H9 (cell line): ENCODE results near the gene LY6G5C. TPM values are rescaled to one million over a fixed set of nuclear protein-coding genes. Genes with fewer than 3 reads are reported as not detected.

ENCODE experiments used
- DNase-seq: peaks from one replicate; pipeline ENCODE4 v3.0.0-alpha.2; 2017
- H2AFZ ChIP-seq: one replicate; pipeline ENCODE4 v1.6.1; 2013; ENCODE audit warnings: mild to moderate bottlenecking, low read length, control low read depth, moderate library complexity
- H2AK5ac ChIP-seq: 2 replicates; pipeline ENCODE4 v1.6.1; 2013; ENCODE audit warnings: low read length, control low read depth, mixed read lengths; ENCODE audit not compliant: insufficient read length
- H2BK120ac ChIP-seq: one replicate; pipeline ENCODE4 v1.6.1; 2013; ENCODE audit warnings: low read depth, mild to moderate bottlenecking, low read length, control low read depth, inconsistent platforms; ENCODE audit not compliant: poor library complexity, severe bottlenecking
- H2BK12ac ChIP-seq: 2 replicates; pipeline ENCODE4 v1.6.1; 2013; ENCODE audit warnings: low read length, control low read depth, mixed read lengths, low read depth; ENCODE audit not compliant: insufficient read length
- H2BK15ac ChIP-seq: 2 replicates; pipeline ENCODE4 v1.6.1; 2013; ENCODE audit warnings: low read depth, low read length, control low read depth
- H2BK20ac ChIP-seq: one replicate; pipeline ENCODE4 v1.6.1; 2013; ENCODE audit warnings: low read depth, mild to moderate bottlenecking, low read length, control low read depth, inconsistent platforms; ENCODE audit not compliant: poor library complexity, severe bottlenecking
- H2BK5ac ChIP-seq: 2 replicates; pipeline ENCODE4 v1.6.1; 2013; ENCODE audit warnings: low read length, control low read depth, mixed read lengths; ENCODE audit not compliant: insufficient read length
- H3K14ac ChIP-seq: 2 replicates; pipeline ENCODE4 v1.6.1; 2013; ENCODE audit warnings: low read length, control low read depth; ENCODE audit not compliant: insufficient read depth
- H3K18ac ChIP-seq: 2 replicates; pipeline ENCODE4 v1.6.1; 2013; ENCODE audit warnings: low read depth, mild to moderate bottlenecking, mixed read lengths, low read length, control low read depth; ENCODE audit not compliant: insufficient read length
- H3K23ac ChIP-seq: 2 replicates; pipeline ENCODE4 v1.6.1; 2013; ENCODE audit warnings: low read length, control low read depth, mixed read lengths, low read depth; ENCODE audit not compliant: insufficient read length
- H3K23me2 ChIP-seq: 2 replicates; pipeline ENCODE4 v1.6.1; 2013; ENCODE audit warnings: low read depth, mild to moderate bottlenecking, mixed read lengths, low read length, control low read depth; ENCODE audit not compliant: insufficient read length, poor library complexity, severe bottlenecking
- H3K27ac ChIP-seq: 2 replicates; pipeline ENCODE4 v1.5.1; 2013; ENCODE audit warnings: low read length, control low read depth, mixed read lengths, low read depth; ENCODE audit not compliant: insufficient read length
- H3K27me3 ChIP-seq: 2 replicates; pipeline ENCODE4 v1.6.1; 2013; ENCODE audit warnings: low read length, control low read depth, inconsistent platforms; ENCODE audit not compliant: insufficient read depth
- H3K4ac ChIP-seq: 2 replicates; pipeline ENCODE4 v1.6.1; 2013; ENCODE audit warnings: low read depth, mild to moderate bottlenecking, control low read depth, inconsistent platforms, low read length, moderate library complexity
- H3K4me1 ChIP-seq: 2 replicates; pipeline ENCODE4 v1.6.1; 2013; ENCODE audit warnings: low read length, control low read depth, inconsistent platforms; ENCODE audit not compliant: insufficient read depth
- H3K4me2 ChIP-seq: 2 replicates; pipeline ENCODE4 v1.6.1; 2013; ENCODE audit warnings: low read length, control low read depth, mixed read lengths; ENCODE audit not compliant: insufficient read length, insufficient read depth
- H3K56ac ChIP-seq: 2 replicates; pipeline ENCODE4 v1.6.1; 2013; ENCODE audit warnings: low read depth, mild to moderate bottlenecking, mixed read lengths, low read length, control low read depth; ENCODE audit not compliant: insufficient read length
- H3K79me1 ChIP-seq: 2 replicates; pipeline ENCODE4 v1.6.1; 2013; ENCODE audit warnings: low read depth, mild to moderate bottlenecking, moderate library complexity, low read length, control low read depth, inconsistent platforms; ENCODE audit not compliant: insufficient read depth, poor library complexity, severe bottlenecking
- H3K79me2 ChIP-seq: 2 replicates; pipeline ENCODE4 v1.6.1; 2013; ENCODE audit warnings: low read length, control low read depth, inconsistent platforms; ENCODE audit not compliant: insufficient read depth
- H3K9ac ChIP-seq: 2 replicates; pipeline ENCODE4 v1.6.1; 2013; ENCODE audit warnings: low read length, control low read depth, mixed read lengths; ENCODE audit not compliant: insufficient read length; ENCODE audit errors: extremely low read depth
- H3K9me3 ChIP-seq: one replicate; pipeline ENCODE4 v1.6.1; 2013; ENCODE audit warnings: low read depth, low read length, inconsistent platforms; ENCODE audit not compliant: control insufficient read depth
- H3T11ph ChIP-seq: one replicate; pipeline ENCODE4 v1.6.1; 2013; ENCODE audit warnings: mild to moderate bottlenecking, low read length, control low read depth, inconsistent platforms
- H4K20me1 ChIP-seq: one replicate; pipeline ENCODE4 v1.6.1; 2013; ENCODE audit not compliant: control insufficient read depth, insufficient read length, insufficient read depth
- H4K5ac ChIP-seq: 2 replicates; pipeline ENCODE4 v1.6.1; 2013; ENCODE audit warnings: low read depth, mild to moderate bottlenecking, mixed read lengths, low read length, control low read depth; ENCODE audit not compliant: insufficient read length
- H4K8ac ChIP-seq: replicated peaks from 2 replicates; pipeline ENCODE4 v1.6.1; 2013; ENCODE audit warnings: low read length, control low read depth, mixed read lengths, low read depth; ENCODE audit not compliant: insufficient read length
- H4K91ac ChIP-seq: 2 replicates; pipeline ENCODE4 v1.6.1; 2013; ENCODE audit warnings: low read depth, mild to moderate bottlenecking, moderate library complexity, mixed read lengths, low read length, control low read depth; ENCODE audit not compliant: insufficient read length
- H3K27ac Mint-ChIP-seq, 3 experiments: 2 replicates in 2 of 3; 3 replicates in 1 of 3; pipeline ENCODE4 v1.8.0; 2020 to 2021; ENCODE audit warnings: mixed read lengths in 3 of 3, mild to moderate bottlenecking in 1 of 3, moderate library complexity in 1 of 3
- H3K27me3 Mint-ChIP-seq: 2 replicates; pipeline ENCODE4 v1.8.0; 2021; ENCODE audit warnings: low read depth, mild to moderate bottlenecking, moderate library complexity, mixed read lengths
- H3K36me3 Mint-ChIP-seq, 3 experiments: 2 replicates in 2 of 3; 3 replicates in 1 of 3; pipeline ENCODE4 v1.8.0; 2020 to 2021; ENCODE audit warnings: low read depth in 3 of 3, mixed read lengths in 3 of 3; ENCODE audit not compliant: insufficient read depth in 1 of 3
- H3K4me1 Mint-ChIP-seq, 2 experiments: 2 replicates each; pipeline ENCODE4 v1.8.0; 2020; ENCODE audit warnings: mixed read lengths in 2 of 2
- H3K4me3 Mint-ChIP-seq, 2 experiments: 2 replicates in 1 of 2; 3 replicates in 1 of 2; pipeline ENCODE4 v1.8.0; 2020 to 2021; ENCODE audit warnings: mild to moderate bottlenecking in 2 of 2, mixed read lengths in 2 of 2, moderate library complexity in 1 of 2
- H3K9me3 Mint-ChIP-seq, 2 experiments: 2 replicates in 1 of 2; 3 replicates in 1 of 2; pipeline ENCODE4 v1.8.0; 2020; ENCODE audit warnings: mild to moderate bottlenecking in 2 of 2, mixed read lengths in 2 of 2, moderate library complexity in 1 of 2
- CTCF ChIP-seq: fragments of 200-600 bp; sonication (generic); conservative IDR thresholded peaks from 3 replicates; pipeline ENCODE4 v1.8.0; 2021; ENCODE audit warnings: antibody characterized with exemption, mild to moderate bottlenecking
- WGBS: extraction: QIAGEN DNeasy Blood & Tissue Kit; methylation state at CpG from one replicate; pipeline ENCODE4 v1.1.7; 2013; ENCODE audit warnings: missing lambda C conversion rate, low lambda C conversion rate, mixed read lengths; ENCODE audit not compliant: insufficient read length; ENCODE audit errors: extremely low coverage; 5-methylcytosine and 5-hydroxymethylcytosine counted together
- total RNA-seq: library from RNA; stranded (reverse); gene quantifications from 2 replicates; pipeline ENCODE4 v1.2.1, GENCODE V29; 2021

Gene LY6G5C
- total RNA-seq, 1 experiment from 2014 or later, result 2.2 TPM

GRCh38 chr6:31659649-31660380 is 21.1 kb downstream of the LY6G5C start:
- TF ChIP-seq CTCF, result no peak
- no peak overlapping the region for H2BK5ac ChIP-seq
- H3K4me1 Mint-ChIP-seq, result peaks cover 37 to 43% of the 10 kb centered on the region in 2 experiments

More at GRCh38 chr6:31659649-31660380, 21.1 kb downstream of the LY6G5C start:
- Histone ChIP-seq H2BK120ac (no peak overlapping the region), H3K56ac (no peak overlapping the region), H3K4ac (no peak overlapping the region), H3K27ac (no peak overlapping the region), H2AK5ac (no peak overlapping the region), H3K79me2 (peaks cover 4% of the 10 kb centered on the region; the same call in 1 of the 2 replicates), H3K27me3 (no peaks in the 10 kb centered on the region), H3K79me1 (peaks cover 15% of the 10 kb centered on the region), H2BK20ac (no peak overlapping the region), H4K91ac (no peak overlapping the region), H3K4me1 (no peaks in the 10 kb centered on the region), H3T11ph (no peak overlapping the region), H2BK12ac (no peak overlapping the region), H2BK15ac (no peak overlapping the region), H3K18ac (peak overlapping the region; percentile 37), H3K9ac (peak overlapping the region; percentile 91), H3K14ac (peak overlapping the region; percentile 90), H3K23ac (no peak overlapping the region), H2AFZ (no peak overlapping the region), H4K5ac (no peak overlapping the region), H3K9me3 (no peaks in the 10 kb centered on the region), H4K8ac (no peak overlapping the region), H3K4me2 (peak overlapping the region; percentile 73), H4K20me1 (no peaks in the 10 kb centered on the region), H3K23me2 (peaks cover 14% of the 10 kb centered on the region)
- Mint-ChIP-seq H3K9me3 (no peaks in the 10 kb centered on the region), H3K27me3 (no peaks in the 10 kb centered on the region; the same call in 1 of the 2 replicates), H3K36me3 (peaks cover 23 to 48% (median 42%) of the 10 kb centered on the region in 3 experiments), H3K4me3 (peak overlapping the region; percentile 87 to 92), H3K27ac (peak overlapping the region; percentile 52 to 94 (median 82); a peak in 6 of 7 replicates)
- no CpG with 5 or more reads among the region's 13 CpGs for whole genome bisulfite sequencing
- DNase-seq, result no peak
